Nephron progenitor cell (in vitro differentiated cells): Measurements from ENCODE around the gene B2M.
A peak's percentile ranks its signal among the peaks of the same experiment; 100 is the strongest.

ENCODE experiments used
- DNase-seq: peaks from one replicate; pipeline ENCODE4 v3.0.0; 2021
- H3K27ac Mint-ChIP-seq: 2 replicates; pipeline ENCODE4 v1.8.0; 2021; ENCODE audit warnings: mild to moderate bottlenecking, moderate library complexity, mixed read lengths
- H3K27me3 Mint-ChIP-seq: 2 replicates; pipeline ENCODE4 v1.8.0; 2021; ENCODE audit warnings: mild to moderate bottlenecking, low read depth, mixed read lengths; ENCODE audit not compliant: poor library complexity
- H3K36me3 Mint-ChIP-seq: 2 replicates; pipeline ENCODE4 v1.8.0; 2021; ENCODE audit warnings: low read depth, mixed read lengths
- H3K4me1 Mint-ChIP-seq: 2 replicates; pipeline ENCODE4 v1.8.0; 2021; ENCODE audit warnings: mixed read lengths
- H3K4me3 Mint-ChIP-seq: 2 replicates; pipeline ENCODE4 v1.8.0; 2021; ENCODE audit warnings: mild to moderate bottlenecking, moderate library complexity, mixed read lengths
- H3K9me3 Mint-ChIP-seq: 2 replicates; pipeline ENCODE4 v1.8.0; 2021; ENCODE audit warnings: mild to moderate bottlenecking, moderate library complexity, mixed read lengths
- CTCF ChIP-seq: fragments of 200-600 bp; sonication (generic); IDR thresholded peaks from 2 replicates; pipeline ENCODE4 v1.5.0; 2021; ENCODE audit warnings: antibody characterized with exemption

B2M gene

DNA sequence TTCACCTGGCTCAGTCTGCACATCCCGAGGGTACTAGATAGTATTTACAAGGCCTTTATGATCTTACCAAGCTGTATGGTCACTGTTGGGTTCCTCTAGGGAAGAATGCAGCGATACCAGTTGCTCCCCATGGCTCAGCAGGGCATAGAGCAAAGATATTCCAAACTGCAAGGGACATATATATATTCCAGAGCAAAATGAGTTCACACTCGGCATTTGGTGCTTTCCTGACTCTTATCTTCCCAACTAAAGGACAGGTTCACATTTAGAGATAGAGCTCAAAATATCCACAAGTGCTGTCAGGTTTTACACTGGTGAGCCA, 44.3 kb upstream of the B2M start:
- H3K4me1 Mint-ChIP-seq = peaks cover 6% of the 10 kb centered on the region
- no peak overlapping the region for H3K27ac Mint-ChIP-seq
- H3K4me3 Mint-ChIP-seq = no peak overlapping the region
- no peak for DNase-seq
- H3K36me3 Mint-ChIP-seq = no peaks in the 10 kb centered on the region
- H3K27me3 Mint-ChIP-seq = peaks cover 26% of the 10 kb centered on the region
- no peaks in the 10 kb centered on the region for H3K9me3 Mint-ChIP-seq
- TF ChIP-seq CTCF = no peak

DNA sequence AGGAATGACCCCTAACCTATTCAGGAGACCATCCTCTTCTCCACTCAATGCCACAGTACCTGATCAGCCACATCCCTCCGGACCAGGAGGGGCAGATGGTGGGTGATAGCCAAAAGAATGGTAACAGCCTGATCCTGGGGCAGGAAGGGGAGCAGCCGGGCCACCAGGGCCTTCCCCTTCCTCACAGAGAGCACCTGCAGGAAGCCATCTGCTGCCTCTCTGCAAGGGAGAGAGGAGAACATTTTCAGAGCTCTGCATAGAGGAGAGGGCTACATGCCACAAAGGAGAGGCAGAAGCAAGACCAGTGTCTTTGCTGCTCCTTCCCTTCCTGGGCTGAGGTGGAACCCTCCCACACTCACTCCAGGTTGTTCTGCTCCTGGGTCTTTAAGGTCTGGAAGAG, 42.4 kb upstream of the B2M start:
- Mint-ChIP-seq H3K27me3 (peaks cover 36% of the 10 kb centered on the region), H3K27ac (no peak overlapping the region), H3K36me3 (no peaks in the 10 kb centered on the region), H3K4me1 (peaks cover 2% of the 10 kb centered on the region), H3K9me3 (no peaks in the 10 kb centered on the region), H3K4me3 (no peak overlapping the region)
- no peak for DNase-seq
- TF ChIP-seq CTCF = no peak

GRCh38 chr15:44670087-44670950, 41.0 kb upstream of the B2M start:
- Mint-ChIP-seq H3K27ac (peak overlapping the region; percentile 58), H3K36me3 (no peaks in the 10 kb centered on the region), H3K9me3 (no peaks in the 10 kb centered on the region), H3K4me3 (no peak overlapping the region), H3K4me1 (no peaks in the 10 kb centered on the region), H3K27me3 (peaks cover 36% of the 10 kb centered on the region)
- DNase-seq = no peak
- no peak for TF ChIP-seq CTCF

GRCh38 chr15:44673639-44674038, 37.7 kb upstream of the B2M start:
- no peak for DNase-seq
- H3K36me3 Mint-ChIP-seq = no peaks in the 10 kb centered on the region
- H3K27ac Mint-ChIP-seq = no peak overlapping the region
- H3K27me3 Mint-ChIP-seq = peaks cover 37% of the 10 kb centered on the region
- TF ChIP-seq CTCF = no peak
- no peak overlapping the region for H3K4me3 Mint-ChIP-seq
- no peaks in the 10 kb centered on the region for H3K4me1 Mint-ChIP-seq
- no peaks in the 10 kb centered on the region for H3K9me3 Mint-ChIP-seq

- H3K9me3 Mint-ChIP-seq = peaks cover 5% of the 10 kb centered on the region
- peaks cover 28% of the 10 kb centered on the region for H3K27me3 Mint-ChIP-seq
- no peak for DNase-seq
- no peak overlapping the region for H3K27ac Mint-ChIP-seq
- H3K36me3 Mint-ChIP-seq = no peaks in the 10 kb centered on the region
- TF ChIP-seq CTCF = no peak
- no peak overlapping the region for H3K4me3 Mint-ChIP-seq
- H3K4me1 Mint-ChIP-seq = peaks cover 9% of the 10 kb centered on the region
Measured at GRCh38 chr15:44675911-44676310, 35.4 kb upstream of the B2M start.

DNA sequence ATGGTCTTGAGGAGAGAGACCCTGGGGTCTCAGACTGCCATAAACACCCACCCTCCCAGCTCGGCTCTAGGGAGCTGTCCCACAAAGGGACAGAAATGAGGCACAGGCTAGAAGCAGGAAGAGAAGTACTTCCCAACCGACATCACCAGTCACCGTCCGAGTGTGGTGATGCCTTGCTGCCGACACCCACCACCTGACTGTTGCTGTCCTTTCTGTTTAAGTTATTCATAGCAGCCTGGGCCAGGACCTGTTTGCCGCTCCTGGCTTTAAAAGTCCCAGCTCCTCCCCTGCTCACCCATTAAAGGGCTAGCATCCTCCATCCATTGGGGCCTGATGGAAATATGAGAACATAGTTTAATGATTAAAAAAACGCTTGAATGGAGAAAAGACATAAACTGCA, 34.6 kb upstream of the B2M start:
- H3K27ac Mint-ChIP-seq = no peak overlapping the region
- H3K4me1 Mint-ChIP-seq = peaks cover 15% of the 10 kb centered on the region
- no peak for DNase-seq
- no peaks in the 10 kb centered on the region for H3K36me3 Mint-ChIP-seq
- H3K27me3 Mint-ChIP-seq = peaks cover 27% of the 10 kb centered on the region
- peaks cover 5% of the 10 kb centered on the region for H3K9me3 Mint-ChIP-seq
- H3K4me3 Mint-ChIP-seq = no peak overlapping the region
- TF ChIP-seq CTCF = no peak
